Measurements from ENCODE around the gene ZXDC.

Gene ZXDC

GRCh38 chr3:126395846-126396513 lies 79.7 kb downstream of the ZXDC start:
- TF ChIP-seq CTCF (IDR thresholded peaks at IDR 0.05; ENCODE audit: low read depth, low read length) = no peak
- no peak overlapping the region for H3K4me3 ChIP-seq (ENCODE audit: low read depth, low read length)

- no peak overlapping the region for H3K4me3 ChIP-seq (ENCODE audit: low read depth, low read length)
- TF ChIP-seq CTCF (IDR thresholded peaks at IDR 0.05; ENCODE audit: low read depth, low read length) = no peak
Measured at GRCh38 chr3:126394977-126395321, 80.7 kb downstream of the ZXDC start.

- no peak within 1 kb of the TSS for H3K4me3 ChIP-seq (ENCODE audit: low read depth, low read length)
- no peak for TF ChIP-seq CTCF (IDR thresholded peaks at IDR 0.05; ENCODE audit: low read depth, low read length)
Measured at GRCh38 chr3:126394179-126394976, 81.3 kb downstream of the ZXDC start, which contains the start of gene CFAP100. Gene CFAP100 (plus strand): TSS chr3:126394909. CDS start chr3:126396001, 1,092 bp downstream.

GRCh38 chr3:126393563-126393962 lies 82.1 kb downstream of the ZXDC start:
- no peak overlapping the region for H3K4me3 ChIP-seq (ENCODE audit: low read depth, low read length)
- TF ChIP-seq CTCF (IDR thresholded peaks at IDR 0.05; ENCODE audit: low read depth, low read length) = no peak

- no peak overlapping the region for H3K4me3 ChIP-seq (ENCODE audit: low read depth, low read length)
- TF ChIP-seq CTCF (IDR thresholded peaks at IDR 0.05; ENCODE audit: low read depth, low read length) = no peak
Measured at GRCh38 chr3:126392246-126392645, 83.4 kb downstream of the ZXDC start.

- TF ChIP-seq CTCF (IDR thresholded peaks at IDR 0.05; ENCODE audit: low read depth, low read length) = no peak
- H3K4me3 ChIP-seq (ENCODE audit: low read depth, low read length) = no peak overlapping the region
Measured at GRCh38 chr3:126391631-126392030, 84.1 kb downstream of the ZXDC start.

GRCh38 chr3:126390751-126391150 lies 84.9 kb downstream of the ZXDC start:
- TF ChIP-seq CTCF (IDR thresholded peaks at IDR 0.05; ENCODE audit: low read depth, low read length) = no peak
- no peak overlapping the region for H3K4me3 ChIP-seq (ENCODE audit: low read depth, low read length)

Data from WI38 (cell line).